ENCODE data around the gene LCE5A.

GRCh38 chr1:152501704-152502103 lies 8.9 kb upstream of the LCE5A start:
- TF ChIP-seq CTCF (conservative IDR thresholded peaks at IDR 0.05; ENCODE audit: low read depth, low read length) (no peak), EZH2 (IDR thresholded peaks at IDR 0.05; ENCODE audit: low read length, unreplicated experiment) (no peak), EZH2phosphoT487 (IDR thresholded peaks at IDR 0.05; ENCODE audit: borderline replicate concordance, low read length) (no peak)

Measured in PC-3 (cell line).